ENCODE data around the gene ST6GAL1.
A peak's percentile ranks its signal among the peaks of the same experiment; 100 is the strongest.

ST6GAL1 gene

GRCh38 chr3:187041362-187042307 lies 111.3 kb downstream of the ST6GAL1 start:
- Mint-ChIP-seq H3K4me3 (no peak overlapping the region), H3K27ac (peak overlapping the region in 1 of 3 experiments; percentile 46), H3K4me1 (no peaks in the 10 kb centered on the region), H3K9me3 (no peaks in the 10 kb centered on the region), H3K36me3 (ENCODE audit: low read depth) (peaks cover 72% of the 10 kb centered on the region), H3K27me3 (ENCODE audit: low read depth) (no peaks in the 10 kb centered on the region)
- TF ChIP-seq CTCF (IDR thresholded peaks at IDR 0.05; ENCODE audit: unreplicated experiment in 3 of 3): no peak

- peak overlapping the region in 1 of 3 experiments; percentile 46 for H3K27ac Mint-ChIP-seq
- H3K4me1 Mint-ChIP-seq: no peaks in the 10 kb centered on the region
- H3K9me3 Mint-ChIP-seq: no peaks in the 10 kb centered on the region
- H3K4me3 Mint-ChIP-seq: no peak overlapping the region
- peaks cover 74% of the 10 kb centered on the region for H3K36me3 Mint-ChIP-seq (ENCODE audit: low read depth)
- H3K27me3 Mint-ChIP-seq (ENCODE audit: low read depth): no peaks in the 10 kb centered on the region
- no peak for TF ChIP-seq CTCF (IDR thresholded peaks at IDR 0.05; ENCODE audit: unreplicated experiment in 3 of 3)
These were observed 112.0 kb downstream of the ST6GAL1 start for GRCh38 chr3:187042346-187042745.

- no peak for TF ChIP-seq CTCF (IDR thresholded peaks at IDR 0.05; ENCODE audit: unreplicated experiment in 3 of 3)
- Mint-ChIP-seq H3K4me3 (no peak overlapping the region), H3K36me3 (ENCODE audit: low read depth) (peaks cover 77% of the 10 kb centered on the region), H3K9me3 (no peaks in the 10 kb centered on the region), H3K4me1 (no peaks in the 10 kb centered on the region), H3K27ac (peak overlapping the region in 1 of 3 experiments; percentile 49), H3K27me3 (ENCODE audit: low read depth) (no peaks in the 10 kb centered on the region)
These were observed 112.6 kb downstream of the ST6GAL1 start for GRCh38 chr3:187042874-187043458.

GRCh38 chr3:187044206-187044605 lies 113.9 kb downstream of the ST6GAL1 start:
- no peak for TF ChIP-seq CTCF (IDR thresholded peaks at IDR 0.05; ENCODE audit: unreplicated experiment in 3 of 3)

GRCh38 chr3:187044867-187045552 lies 114.7 kb downstream of the ST6GAL1 start:
- H3K27me3 Mint-ChIP-seq (ENCODE audit: low read depth): no peaks in the 10 kb centered on the region
- TF ChIP-seq CTCF (IDR thresholded peaks at IDR 0.05; ENCODE audit: unreplicated experiment in 3 of 3): no peak
- H3K36me3 Mint-ChIP-seq (ENCODE audit: low read depth): peaks cover 78% of the 10 kb centered on the region
- peak overlapping the region in 1 of 3 experiments; percentile 84 for H3K27ac Mint-ChIP-seq
- no peak overlapping the region for H3K4me3 Mint-ChIP-seq
- H3K9me3 Mint-ChIP-seq: no peaks in the 10 kb centered on the region
- H3K4me1 Mint-ChIP-seq: no peaks in the 10 kb centered on the region

More at GRCh38 chr3:187044206-187044605, 113.9 kb downstream of the ST6GAL1 start:
- H3K9me3 Mint-ChIP-seq: no peaks in the 10 kb centered on the region
- peaks cover 77% of the 10 kb centered on the region for H3K36me3 Mint-ChIP-seq (ENCODE audit: low read depth)
- H3K4me3 Mint-ChIP-seq: no peak overlapping the region
- no peaks in the 10 kb centered on the region for H3K27me3 Mint-ChIP-seq (ENCODE audit: low read depth)
- H3K4me1 Mint-ChIP-seq: no peaks in the 10 kb centered on the region
- H3K27ac Mint-ChIP-seq: peak overlapping the region; percentile 53 to 84 (median 73)

Data from nephron (organoid).